Glutamatergic neuron (in vitro differentiated cells): Measurements from ENCODE around the gene SYT13. TPM values are rescaled to one million over a fixed set of nuclear protein-coding genes. Genes with fewer than 3 reads are reported as not detected.

Source experiments
- DNase-seq: peaks from one replicate; pipeline ENCODE4 v3.0.0; 2022
- H3K27ac Mint-ChIP-seq: one replicate; pipeline ENCODE4 v1.8.0; 2020; ENCODE audit warnings: mild to moderate bottlenecking, mixed read lengths, inconsistent platforms; ENCODE audit not compliant: unreplicated experiment
- H3K27me3 Mint-ChIP-seq: one replicate; pipeline ENCODE4 v1.8.0; 2020; ENCODE audit warnings: mild to moderate bottlenecking, moderate library complexity, mixed read lengths, inconsistent platforms; ENCODE audit not compliant: unreplicated experiment
- H3K36me3 Mint-ChIP-seq: one replicate; pipeline ENCODE4 v1.8.0; 2020; ENCODE audit warnings: mild to moderate bottlenecking, mixed read lengths, inconsistent platforms; ENCODE audit not compliant: unreplicated experiment
- H3K4me1 Mint-ChIP-seq: one replicate; pipeline ENCODE4 v1.8.0; 2020; ENCODE audit warnings: mild to moderate bottlenecking, low read depth, mixed read lengths, inconsistent platforms; ENCODE audit not compliant: unreplicated experiment
- H3K4me3 Mint-ChIP-seq: one replicate; pipeline ENCODE4 v1.8.0; 2020; ENCODE audit warnings: mild to moderate bottlenecking, mixed read lengths, inconsistent platforms; ENCODE audit not compliant: unreplicated experiment
- H3K9me3 Mint-ChIP-seq: one replicate; pipeline ENCODE4 v1.8.0; 2020; ENCODE audit warnings: mild to moderate bottlenecking, moderate library complexity, mixed read lengths, inconsistent platforms; ENCODE audit not compliant: unreplicated experiment
- total RNA-seq: library from RNA; stranded (reverse); fragmentation: NEBNext Ultra II Directional; extraction: Animal tissue kit (Norgen Biotek cat#: 25700); gene quantifications from one replicate; pipeline ENCODE4 v1.2.1, GENCODE V29; 2021; ENCODE audit not compliant: unreplicated experiment
- TF ChIP-seq, protein P1 (sequence below): fragments of 200-600 bp; sonication (generic); IDR thresholded peaks from one replicate; pipeline ENCODE4 v1.5.0; 2021; ENCODE audit not compliant: partially characterized antibody, unreplicated experiment

Gene SYT13
- total RNA-seq, 1 donor from 2014 or later: 7.5 TPM

DNA sequence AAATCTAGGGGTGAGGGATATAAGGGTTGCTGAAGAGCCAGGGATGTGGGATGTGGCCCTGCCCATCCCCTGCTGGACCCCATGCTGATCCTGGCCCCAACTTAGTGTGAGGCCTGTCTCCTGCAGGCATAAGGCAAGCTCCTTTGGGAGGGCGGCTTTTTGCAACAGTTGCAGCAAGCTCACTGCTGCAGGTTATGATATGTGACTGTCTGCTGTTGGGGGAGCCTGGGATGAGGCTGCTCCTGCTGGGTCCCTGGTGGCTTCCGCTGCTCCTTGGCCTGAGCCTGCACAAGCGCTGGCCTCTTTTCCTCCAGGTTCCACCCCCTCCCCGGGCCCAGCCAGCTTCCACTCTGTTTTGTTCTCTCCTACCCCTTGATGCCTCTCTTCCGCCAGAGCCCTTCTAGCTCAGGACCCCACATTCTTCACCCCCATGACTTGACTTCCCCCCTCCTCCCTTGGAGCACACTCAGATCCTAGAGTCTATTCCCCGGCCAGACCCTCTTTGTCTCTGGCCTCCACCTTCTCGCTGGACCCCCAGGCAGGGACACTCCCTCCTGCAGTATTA lies 35.0 kb upstream of the SYT13 start:
- no peak overlapping the region for H3K27ac Mint-ChIP-seq
- H3K4me3 Mint-ChIP-seq: no peak overlapping the region
- H3K9me3 Mint-ChIP-seq: peaks cover 1% of the 10 kb centered on the region
- TF ChIP-seq, protein P1, sequence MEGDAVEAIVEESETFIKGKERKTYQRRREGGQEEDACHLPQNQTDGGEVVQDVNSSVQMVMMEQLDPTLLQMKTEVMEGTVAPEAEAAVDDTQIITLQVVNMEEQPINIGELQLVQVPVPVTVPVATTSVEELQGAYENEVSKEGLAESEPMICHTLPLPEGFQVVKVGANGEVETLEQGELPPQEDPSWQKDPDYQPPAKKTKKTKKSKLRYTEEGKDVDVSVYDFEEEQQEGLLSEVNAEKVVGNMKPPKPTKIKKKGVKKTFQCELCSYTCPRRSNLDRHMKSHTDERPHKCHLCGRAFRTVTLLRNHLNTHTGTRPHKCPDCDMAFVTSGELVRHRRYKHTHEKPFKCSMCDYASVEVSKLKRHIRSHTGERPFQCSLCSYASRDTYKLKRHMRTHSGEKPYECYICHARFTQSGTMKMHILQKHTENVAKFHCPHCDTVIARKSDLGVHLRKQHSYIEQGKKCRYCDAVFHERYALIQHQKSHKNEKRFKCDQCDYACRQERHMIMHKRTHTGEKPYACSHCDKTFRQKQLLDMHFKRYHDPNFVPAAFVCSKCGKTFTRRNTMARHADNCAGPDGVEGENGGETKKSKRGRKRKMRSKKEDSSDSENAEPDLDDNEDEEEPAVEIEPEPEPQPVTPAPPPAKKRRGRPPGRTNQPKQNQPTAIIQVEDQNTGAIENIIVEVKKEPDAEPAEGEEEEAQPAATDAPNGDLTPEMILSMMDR: no peak
- H3K4me1 Mint-ChIP-seq: peaks cover 3% of the 10 kb centered on the region
- no peaks in the 10 kb centered on the region for H3K27me3 Mint-ChIP-seq
- no peak for DNase-seq
- H3K36me3 Mint-ChIP-seq: no peaks in the 10 kb centered on the region

DNA sequence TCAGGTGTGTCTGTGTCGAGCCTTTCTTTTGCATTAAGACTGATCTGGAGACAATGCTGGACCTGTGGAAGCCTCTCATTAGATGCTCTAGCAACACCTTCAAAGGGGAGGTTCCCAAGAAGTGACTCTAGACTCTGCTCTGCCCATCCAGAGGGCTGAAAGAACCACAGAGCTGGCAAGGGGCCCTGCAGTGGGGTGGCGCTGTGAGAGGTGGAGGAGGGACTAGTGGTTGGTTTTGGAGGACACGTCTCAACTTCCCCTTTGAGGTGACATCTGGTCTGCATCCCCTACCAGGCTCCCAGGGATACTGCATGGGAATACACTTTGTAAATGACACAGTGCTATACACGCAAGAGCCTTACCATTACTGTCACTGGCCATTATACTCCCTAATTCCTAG lies 34.2 kb upstream of the SYT13 start:
- H3K27ac Mint-ChIP-seq: no peak overlapping the region
- no peak overlapping the region for H3K4me3 Mint-ChIP-seq
- H3K4me1 Mint-ChIP-seq: peaks cover 3% of the 10 kb centered on the region
- H3K9me3 Mint-ChIP-seq: no peaks in the 10 kb centered on the region
- TF ChIP-seq, protein P1: no peak
- DNase-seq: no peak
- H3K27me3 Mint-ChIP-seq: no peaks in the 10 kb centered on the region
- no peaks in the 10 kb centered on the region for H3K36me3 Mint-ChIP-seq

DNA sequence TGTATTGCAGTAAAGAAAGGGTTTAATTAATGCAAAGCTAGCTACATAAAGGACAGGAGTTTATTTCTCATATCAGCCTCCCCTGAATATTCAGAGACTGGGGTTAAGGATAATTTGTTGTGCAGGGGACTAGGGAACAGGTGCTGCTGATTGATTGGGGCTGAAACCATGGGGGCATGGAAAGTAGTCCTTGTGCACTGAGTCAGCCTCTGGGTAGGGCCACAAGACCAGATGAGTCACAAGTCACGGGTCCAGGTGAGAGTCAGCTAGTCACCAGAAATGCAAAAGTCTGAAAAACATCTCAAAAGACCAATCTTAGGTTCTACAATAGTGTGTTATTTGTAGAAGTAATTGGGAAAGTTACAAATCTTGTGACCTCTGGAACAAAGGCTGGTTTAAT lies 32.9 kb upstream of the SYT13 start:
- Mint-ChIP-seq H3K36me3 (no peaks in the 10 kb centered on the region), H3K27me3 (no peaks in the 10 kb centered on the region), H3K4me1 (peaks cover 3% of the 10 kb centered on the region), H3K4me3 (no peak overlapping the region), H3K27ac (no peak overlapping the region), H3K9me3 (no peaks in the 10 kb centered on the region)
- TF ChIP-seq, protein P1: no peak
- no peak for DNase-seq

DNA sequence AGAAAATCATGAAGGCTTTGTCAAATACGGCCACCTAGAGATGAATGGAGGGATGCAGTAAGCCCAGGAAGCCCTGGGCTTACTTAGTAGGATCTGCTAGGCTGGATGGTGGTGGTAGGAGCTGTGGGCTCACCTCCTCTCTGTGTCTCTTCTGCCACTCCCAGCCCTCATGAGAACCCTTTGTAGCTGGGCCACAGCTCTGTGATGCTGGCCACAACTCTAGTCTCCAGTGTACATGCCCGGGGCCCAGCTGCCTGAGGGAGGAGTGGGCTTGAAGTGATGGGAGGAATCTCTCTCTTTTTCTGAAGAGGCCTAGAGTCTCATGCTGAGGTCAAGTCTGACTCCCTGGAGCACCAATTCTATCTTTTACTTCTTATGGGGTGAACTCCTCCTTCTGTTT lies 32.4 kb upstream of the SYT13 start:
- Mint-ChIP-seq H3K9me3 (no peaks in the 10 kb centered on the region), H3K27me3 (no peaks in the 10 kb centered on the region), H3K4me3 (no peak overlapping the region), H3K4me1 (peaks cover 3% of the 10 kb centered on the region), H3K36me3 (no peaks in the 10 kb centered on the region), H3K27ac (no peak overlapping the region)
- TF ChIP-seq, protein P1: no peak
- DNase-seq: no peak

DNA sequence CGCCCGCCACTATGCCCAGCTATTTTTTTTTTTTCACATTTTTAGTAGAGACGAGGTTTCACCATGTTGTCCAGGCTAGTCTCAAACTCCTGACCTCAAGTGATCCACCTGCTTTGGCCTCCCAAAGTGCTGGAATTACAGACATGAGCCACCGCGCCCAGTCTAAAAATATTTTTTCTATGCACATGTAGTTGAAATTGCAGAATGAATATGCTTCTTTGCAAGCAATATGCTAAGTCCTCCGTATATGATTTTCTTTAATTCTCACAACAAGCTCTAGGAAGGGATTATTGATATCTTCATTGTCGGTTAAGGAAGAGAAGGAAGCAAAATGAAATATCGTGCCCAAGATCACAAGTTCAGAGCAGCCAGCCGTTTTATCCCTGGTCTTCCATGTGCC lies 30.1 kb upstream of the SYT13 start:
- TF ChIP-seq, protein P1: no peak
- no peaks in the 10 kb centered on the region for H3K27me3 Mint-ChIP-seq
- H3K27ac Mint-ChIP-seq: no peak overlapping the region
- H3K36me3 Mint-ChIP-seq: no peaks in the 10 kb centered on the region
- no peaks in the 10 kb centered on the region for H3K9me3 Mint-ChIP-seq
- H3K4me3 Mint-ChIP-seq: no peak overlapping the region
- no peak for DNase-seq
- H3K4me1 Mint-ChIP-seq: no peaks in the 10 kb centered on the region
